HG03442 (cell line): ENCODE results near the gene SEMA5B.

Source experiments
- ATAC-seq: cut with Tn5 transposase; IDR thresholded peaks from one replicate; pipeline ENCODE4 v1.9.1; 2021; ENCODE audit warnings: mild to moderate bottlenecking, moderate library complexity; ENCODE audit not compliant: unreplicated experiment

The SEMA5B gene

GRCh38 chr3:122975163-122975923, 52.2 kb downstream of the SEMA5B start:
- ATAC-seq: peak; percentile 73

- ATAC-seq: no peak
Observed at GRCh38 chr3:122974764-122975162, 52.8 kb downstream of the SEMA5B start.

GRCh38 chr3:122973893-122974615, 53.5 kb downstream of the SEMA5B start:
- ATAC-seq: no peak

- no peak for ATAC-seq
Observed at GRCh38 chr3:122972141-122972540, 55.4 kb downstream of the SEMA5B start.

- no peak for ATAC-seq
Observed at GRCh38 chr3:122969585-122970469, 57.7 kb downstream of the SEMA5B start.

GRCh38 chr3:122967765-122968164, 59.8 kb downstream of the SEMA5B start:
- no peak for ATAC-seq

GRCh38 chr3:122967356-122967755, 60.2 kb downstream of the SEMA5B start:
- ATAC-seq: no peak

- no peak for ATAC-seq
Observed at GRCh38 chr3:122966045-122966444, 61.5 kb downstream of the SEMA5B start.

GRCh38 chr3:122964811-122965210, 62.8 kb downstream of the SEMA5B start:
- ATAC-seq: no peak

GRCh38 chr3:122962149-122962548, 65.4 kb downstream of the SEMA5B start:
- ATAC-seq: no peak

GRCh38 chr3:122961146-122961545, 66.4 kb downstream of the SEMA5B start:
- no peak for ATAC-seq

GRCh38 chr3:122960652-122961051, 66.9 kb downstream of the SEMA5B start:
- ATAC-seq: no peak

- ATAC-seq: no peak
Observed at GRCh38 chr3:122959339-122959738, 68.2 kb downstream of the SEMA5B start.

- no peak for ATAC-seq
Observed at GRCh38 chr3:122957707-122958689, 69.6 kb downstream of the SEMA5B start.

GRCh38 chr3:122956693-122957455, 70.7 kb downstream of the SEMA5B start:
- ATAC-seq: no peak

GRCh38 chr3:122955916-122956692, 71.5 kb downstream of the SEMA5B start:
- no peak for ATAC-seq

GRCh38 chr3:122952520-122952919, 75.0 kb downstream of the SEMA5B start:
- ATAC-seq: peak; percentile 73

- no peak for ATAC-seq
Observed at GRCh38 chr3:122948408-122948807, 79.2 kb downstream of the SEMA5B start.

GRCh38 chr3:122947738-122948137, 79.8 kb downstream of the SEMA5B start:
- ATAC-seq: no peak
